Measurements from ENCODE around the gene PTPN7. TPM values are rescaled to one million over a fixed set of nuclear protein-coding genes. Genes with fewer than 3 reads are reported as not detected.
"Not testable (repeated sequence)": the region's sequence is repeated elsewhere in the genome, so short reads cannot be mapped to it uniquely, and the experiment has no call there.

The PTPN7 gene
- total and polyA plus RNA-seq, 4 donors, result 0.75 to 7.0 (median 1.7) TPM

DNA sequence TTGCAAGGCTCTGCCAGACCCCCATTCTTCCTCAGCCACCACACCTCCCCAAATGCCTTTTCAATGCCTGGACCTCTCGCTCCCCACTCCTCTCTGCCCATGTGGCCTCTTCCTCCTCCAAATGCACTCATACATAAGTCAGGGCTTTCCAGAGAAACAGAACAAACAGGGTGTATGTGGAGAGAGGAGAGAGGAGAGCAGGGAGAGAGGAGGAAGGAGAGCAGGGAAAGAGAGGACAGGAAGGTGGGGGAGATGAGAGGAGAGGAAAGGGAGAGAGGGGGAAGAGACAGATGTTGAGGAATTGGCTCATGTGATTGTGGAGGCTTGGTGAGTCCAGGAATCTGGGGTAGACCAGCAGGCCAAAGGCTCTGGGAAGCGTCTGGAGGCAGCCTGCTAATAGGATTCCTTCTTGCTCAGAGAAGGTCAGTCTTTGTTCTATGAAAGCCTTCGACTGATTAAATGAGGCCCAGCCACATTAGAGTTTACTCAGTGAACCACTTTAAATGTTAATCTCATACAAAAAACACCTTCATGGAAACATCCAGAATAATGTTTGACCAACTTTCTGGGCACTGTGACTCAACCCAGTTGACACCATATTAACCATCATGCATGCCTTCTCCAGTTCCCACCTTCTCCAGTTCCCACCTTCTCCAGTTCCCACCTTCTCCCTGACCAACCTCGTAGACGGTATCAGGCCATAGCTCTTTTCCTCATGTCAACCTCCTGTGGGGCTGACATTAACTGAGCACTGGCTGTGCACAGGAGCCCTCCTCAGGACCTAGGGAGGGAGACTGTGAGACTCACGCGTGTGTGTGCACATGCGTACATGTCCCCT lies 21.9 kb upstream of the PTPN7 start:
- H3K4me1 ChIP-seq (ENCODE audit: control insufficient read depth in 4 of 4, insufficient read depth in 4 of 4, low read length in 3 of 4), result no peaks in the 10 kb centered on the region
- WGBS, result 94% methylated on average over 8 of the region's 8 CpGs
- no peak overlapping the region for H3K9ac ChIP-seq (ENCODE audit: low read depth in 1 of 2, low read length in 2 of 2)
- no peak for DNase-seq (ENCODE audit: low spot score)
- no peak overlapping the region for H3K27ac ChIP-seq (ENCODE audit: low read depth in 1 of 2, low read length in 2 of 2)
- TF ChIP-seq EGR1 (IDR thresholded peaks at IDR 0.05; ENCODE audit: low read depth in 2 of 2), result no peak
- no peak for TF ChIP-seq SP1 (IDR thresholded peaks at IDR 0.05)
- no peak for TF ChIP-seq ZBTB33 (IDR thresholded peaks at IDR 0.05)
- TF ChIP-seq JUND (IDR thresholded peaks at IDR 0.05), result no peak
- TF ChIP-seq FOXA1 (IDR thresholded peaks at IDR 0.05), result no peak
- TF ChIP-seq HNF4G (IDR thresholded peaks at IDR 0.05), result no peak
- H3K27me3 ChIP-seq (ENCODE audit: control insufficient read depth in 4 of 4, insufficient read depth in 4 of 4, low read length in 3 of 4), result no peaks in the 10 kb centered on the region
- no peaks in the 10 kb centered on the region for H3K36me3 ChIP-seq (ENCODE audit: control insufficient read depth in 4 of 4, insufficient read depth in 3 of 4, low read depth in 1 of 4, low read length in 3 of 4)
- H3K4me3 ChIP-seq (ENCODE audit: low read depth in 1 of 3, low read length in 3 of 3), result no peak overlapping the region
- H3K9me3 ChIP-seq (ENCODE audit: control insufficient read depth in 4 of 4, low read length in 3 of 4), result no peaks in the 10 kb centered on the region

DNA sequence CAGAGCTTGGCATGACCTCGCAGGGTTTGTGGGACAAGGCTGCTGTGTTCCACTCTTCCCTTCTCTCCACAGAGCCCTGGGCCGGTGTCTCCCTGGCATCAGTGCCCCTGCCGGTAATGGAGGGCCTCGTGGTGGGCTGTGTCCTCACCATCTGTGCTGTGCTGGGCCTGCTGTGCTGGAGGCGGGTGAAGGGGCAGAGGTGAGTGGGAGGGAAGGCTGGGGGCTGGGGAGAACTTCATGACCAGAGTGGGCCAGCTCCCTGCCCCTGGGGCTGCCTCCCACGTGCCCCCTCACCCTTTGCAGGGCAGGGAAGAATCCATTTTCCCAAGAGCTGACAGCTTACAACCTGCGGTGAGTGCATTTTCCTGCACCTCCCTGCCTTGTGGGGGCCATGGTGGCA lies 21.2 kb upstream of the PTPN7 start:
- no peak for DNase-seq (ENCODE audit: low spot score)
- WGBS, result 89% methylated on average over 7 of the region's 7 CpGs

GRCh38 chr1:202180751-202181139 lies 20.3 kb upstream of the PTPN7 start:
- not testable (repeated sequence) for H3K4me3 ChIP-seq (ENCODE audit: low read depth in 1 of 3, low read length in 3 of 3); H3K9ac ChIP-seq (ENCODE audit: low read depth in 1 of 2, low read length in 2 of 2); H3K27me3 ChIP-seq (ENCODE audit: control insufficient read depth in 4 of 4, insufficient read depth in 4 of 4, low read length in 3 of 4); H3K27ac ChIP-seq (ENCODE audit: low read depth in 1 of 2, low read length in 2 of 2); H3K4me1 ChIP-seq (ENCODE audit: control insufficient read depth in 4 of 4, insufficient read depth in 4 of 4, low read length in 3 of 4); DNase-seq (ENCODE audit: low spot score); H3K9me3 ChIP-seq (ENCODE audit: control insufficient read depth in 4 of 4, low read length in 3 of 4); H3K36me3 ChIP-seq (ENCODE audit: control insufficient read depth in 4 of 4, insufficient read depth in 3 of 4, low read depth in 1 of 4, low read length in 3 of 4)
- 79% methylated on average over 2 of the region's 2 CpGs for WGBS

More for the DNA sequence above, 21.2 kb upstream of the PTPN7 start:
- Histone ChIP-seq H3K9me3 (ENCODE audit: control insufficient read depth in 4 of 4, low read length in 3 of 4) (no peaks in the 10 kb centered on the region), H3K4me1 (ENCODE audit: control insufficient read depth in 4 of 4, insufficient read depth in 4 of 4, low read length in 3 of 4) (no peaks in the 10 kb centered on the region), H3K4me3 (ENCODE audit: low read depth in 1 of 3, low read length in 3 of 3) (no peak overlapping the region), H3K27me3 (ENCODE audit: control insufficient read depth in 4 of 4, insufficient read depth in 4 of 4, low read length in 3 of 4) (no peaks in the 10 kb centered on the region), H3K36me3 (ENCODE audit: control insufficient read depth in 4 of 4, insufficient read depth in 3 of 4, low read depth in 1 of 4, low read length in 3 of 4) (no peaks in the 10 kb centered on the region), H3K9ac (ENCODE audit: low read depth in 1 of 2, low read length in 2 of 2) (no peak overlapping the region), H3K27ac (ENCODE audit: low read depth in 1 of 2, low read length in 2 of 2) (no peak overlapping the region)
- TF ChIP-seq, protein P1, sequence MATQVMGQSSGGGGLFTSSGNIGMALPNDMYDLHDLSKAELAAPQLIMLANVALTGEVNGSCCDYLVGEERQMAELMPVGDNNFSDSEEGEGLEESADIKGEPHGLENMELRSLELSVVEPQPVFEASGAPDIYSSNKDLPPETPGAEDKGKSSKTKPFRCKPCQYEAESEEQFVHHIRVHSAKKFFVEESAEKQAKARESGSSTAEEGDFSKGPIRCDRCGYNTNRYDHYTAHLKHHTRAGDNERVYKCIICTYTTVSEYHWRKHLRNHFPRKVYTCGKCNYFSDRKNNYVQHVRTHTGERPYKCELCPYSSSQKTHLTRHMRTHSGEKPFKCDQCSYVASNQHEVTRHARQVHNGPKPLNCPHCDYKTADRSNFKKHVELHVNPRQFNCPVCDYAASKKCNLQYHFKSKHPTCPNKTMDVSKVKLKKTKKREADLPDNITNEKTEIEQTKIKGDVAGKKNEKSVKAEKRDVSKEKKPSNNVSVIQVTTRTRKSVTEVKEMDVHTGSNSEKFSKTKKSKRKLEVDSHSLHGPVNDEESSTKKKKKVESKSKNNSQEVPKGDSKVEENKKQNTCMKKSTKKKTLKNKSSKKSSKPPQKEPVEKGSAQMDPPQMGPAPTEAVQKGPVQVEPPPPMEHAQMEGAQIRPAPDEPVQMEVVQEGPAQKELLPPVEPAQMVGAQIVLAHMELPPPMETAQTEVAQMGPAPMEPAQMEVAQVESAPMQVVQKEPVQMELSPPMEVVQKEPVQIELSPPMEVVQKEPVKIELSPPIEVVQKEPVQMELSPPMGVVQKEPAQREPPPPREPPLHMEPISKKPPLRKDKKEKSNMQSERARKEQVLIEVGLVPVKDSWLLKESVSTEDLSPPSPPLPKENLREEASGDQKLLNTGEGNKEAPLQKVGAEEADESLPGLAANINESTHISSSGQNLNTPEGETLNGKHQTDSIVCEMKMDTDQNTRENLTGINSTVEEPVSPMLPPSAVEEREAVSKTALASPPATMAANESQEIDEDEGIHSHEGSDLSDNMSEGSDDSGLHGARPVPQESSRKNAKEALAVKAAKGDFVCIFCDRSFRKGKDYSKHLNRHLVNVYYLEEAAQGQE (IDR thresholded peaks at IDR 0.05), result no peak
- TF ChIP-seq NR2F2 (IDR thresholded peaks at IDR 0.05) (no peak), FOXA1 (IDR thresholded peaks at IDR 0.05) (no peak), RXRA (IDR thresholded peaks at IDR 0.05) (no peak), RAD21 (IDR thresholded peaks at IDR 0.05) (no peak), GABPA (IDR thresholded peaks at IDR 0.05 in 1 of 2, conservative IDR thresholded peaks at IDR 0.05 in 1 of 2) (no peak), HNF4G (IDR thresholded peaks at IDR 0.05) (no peak)
- TF ChIP-seq, protein P2, sequence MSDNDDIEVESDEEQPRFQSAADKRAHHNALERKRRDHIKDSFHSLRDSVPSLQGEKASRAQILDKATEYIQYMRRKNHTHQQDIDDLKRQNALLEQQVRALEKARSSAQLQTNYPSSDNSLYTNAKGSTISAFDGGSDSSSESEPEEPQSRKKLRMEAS (IDR thresholded peaks at IDR 0.05), result no peak
- TF ChIP-seq, protein P3, sequence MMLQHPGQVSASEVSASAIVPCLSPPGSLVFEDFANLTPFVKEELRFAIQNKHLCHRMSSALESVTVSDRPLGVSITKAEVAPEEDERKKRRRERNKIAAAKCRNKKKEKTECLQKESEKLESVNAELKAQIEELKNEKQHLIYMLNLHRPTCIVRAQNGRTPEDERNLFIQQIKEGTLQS (IDR thresholded peaks at IDR 0.05), result no peak

Data from liver (tissue), 9 donors.